Kidney tubule cell (primary cell): ENCODE results near the gene TBC1D22A.
"Not testable (repeated sequence)": the region's sequence is repeated elsewhere in the genome, so short reads cannot be mapped to it uniquely, and the experiment has no call there.

Experiments
- DNase-seq: peaks from one replicate; pipeline ENCODE4 v3.0.0-alpha.2; 2018; ENCODE audit warnings: low spot score

Gene TBC1D22A, protein sequence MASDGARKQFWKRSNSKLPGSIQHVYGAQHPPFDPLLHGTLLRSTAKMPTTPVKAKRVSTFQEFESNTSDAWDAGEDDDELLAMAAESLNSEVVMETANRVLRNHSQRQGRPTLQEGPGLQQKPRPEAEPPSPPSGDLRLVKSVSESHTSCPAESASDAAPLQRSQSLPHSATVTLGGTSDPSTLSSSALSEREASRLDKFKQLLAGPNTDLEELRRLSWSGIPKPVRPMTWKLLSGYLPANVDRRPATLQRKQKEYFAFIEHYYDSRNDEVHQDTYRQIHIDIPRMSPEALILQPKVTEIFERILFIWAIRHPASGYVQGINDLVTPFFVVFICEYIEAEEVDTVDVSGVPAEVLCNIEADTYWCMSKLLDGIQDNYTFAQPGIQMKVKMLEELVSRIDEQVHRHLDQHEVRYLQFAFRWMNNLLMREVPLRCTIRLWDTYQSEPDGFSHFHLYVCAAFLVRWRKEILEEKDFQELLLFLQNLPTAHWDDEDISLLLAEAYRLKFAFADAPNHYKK

DNA sequence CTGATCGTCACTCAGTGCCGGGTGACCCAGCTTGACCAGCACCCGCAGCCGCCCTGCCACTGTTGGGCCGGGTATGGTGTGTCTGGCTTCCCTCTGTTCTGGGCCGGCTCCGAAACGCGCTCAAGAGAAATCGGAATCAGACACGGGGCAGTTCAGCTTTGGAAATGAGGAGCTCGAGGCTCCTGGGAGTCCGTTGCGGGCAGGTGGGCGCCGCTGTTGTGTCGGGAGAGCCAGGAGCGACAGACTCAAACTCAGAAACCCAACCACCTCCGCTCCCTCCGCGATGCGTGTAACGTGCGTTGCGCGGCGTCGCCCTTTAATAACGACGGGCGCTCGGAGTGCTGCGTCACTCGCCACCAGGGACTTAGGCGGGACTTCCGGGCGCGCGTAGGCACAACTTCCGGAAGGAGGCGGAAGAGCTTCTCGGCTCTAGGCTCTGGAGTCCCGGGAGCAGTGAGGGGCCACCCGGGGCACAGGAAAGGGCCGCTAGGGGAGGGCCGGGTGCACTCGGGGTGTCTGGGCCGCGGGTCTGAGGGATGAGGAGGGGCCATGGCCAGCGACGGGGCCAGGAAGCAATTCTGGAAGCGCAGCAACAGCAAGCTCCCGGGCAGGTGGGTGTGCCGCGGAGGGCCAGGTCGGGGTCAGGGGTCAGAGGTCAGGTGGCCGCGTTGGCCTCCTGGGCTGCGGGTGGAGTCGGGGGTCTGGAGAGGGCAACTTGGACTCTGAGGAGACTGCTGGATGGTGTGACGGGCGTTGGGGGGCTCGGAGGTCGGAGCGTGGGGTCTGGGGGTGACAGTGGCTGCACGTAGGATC lies at the start of gene TBC1D22A:
Gene TBC1D22A (plus strand): TSS at position 413 of the 813 bp plus-strand sequence. CDS start 137 bp downstream, at position 550.
- peak; percentile 95 for DNase-seq

DNA sequence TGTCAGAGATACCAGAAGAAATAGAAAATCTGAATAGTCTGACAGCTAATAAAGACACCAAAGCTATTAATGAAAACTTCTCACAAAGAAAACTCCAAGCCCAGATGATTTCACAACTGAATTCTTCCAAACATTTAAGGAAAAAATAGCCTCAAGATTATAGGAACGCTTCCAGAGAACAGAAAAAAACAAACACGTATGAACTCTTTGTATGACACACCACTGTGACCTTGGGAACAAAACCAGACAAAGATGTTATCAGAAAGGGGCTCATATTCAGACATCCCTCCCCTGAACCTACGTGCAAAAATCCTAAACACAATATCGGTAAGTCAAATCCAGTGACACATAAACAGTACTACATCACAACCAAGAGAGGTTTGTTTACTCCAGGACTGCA lies 47.9 kb upstream of the TBC1D22A start:
- no peak for DNase-seq

DNA sequence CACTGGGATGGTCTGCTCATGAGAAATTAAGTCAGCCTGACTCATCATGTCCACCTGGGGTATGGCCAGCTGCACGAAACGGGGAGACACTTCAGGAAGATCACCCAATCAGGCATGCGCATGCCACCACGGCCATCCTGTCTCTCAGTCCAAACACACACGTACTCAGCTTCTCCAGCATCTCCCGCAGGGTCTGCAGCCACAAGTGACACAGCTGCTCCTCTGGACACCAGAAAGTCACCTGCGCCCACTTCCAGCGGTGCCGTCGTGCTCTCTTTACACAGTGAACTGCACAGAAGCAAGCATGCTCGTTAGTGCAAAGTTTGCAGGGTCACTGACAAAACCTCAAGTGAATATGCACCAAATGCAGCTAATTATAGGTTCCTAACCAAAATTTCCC lies 42.5 kb upstream of the TBC1D22A start:
- no peak for DNase-seq

DNA sequence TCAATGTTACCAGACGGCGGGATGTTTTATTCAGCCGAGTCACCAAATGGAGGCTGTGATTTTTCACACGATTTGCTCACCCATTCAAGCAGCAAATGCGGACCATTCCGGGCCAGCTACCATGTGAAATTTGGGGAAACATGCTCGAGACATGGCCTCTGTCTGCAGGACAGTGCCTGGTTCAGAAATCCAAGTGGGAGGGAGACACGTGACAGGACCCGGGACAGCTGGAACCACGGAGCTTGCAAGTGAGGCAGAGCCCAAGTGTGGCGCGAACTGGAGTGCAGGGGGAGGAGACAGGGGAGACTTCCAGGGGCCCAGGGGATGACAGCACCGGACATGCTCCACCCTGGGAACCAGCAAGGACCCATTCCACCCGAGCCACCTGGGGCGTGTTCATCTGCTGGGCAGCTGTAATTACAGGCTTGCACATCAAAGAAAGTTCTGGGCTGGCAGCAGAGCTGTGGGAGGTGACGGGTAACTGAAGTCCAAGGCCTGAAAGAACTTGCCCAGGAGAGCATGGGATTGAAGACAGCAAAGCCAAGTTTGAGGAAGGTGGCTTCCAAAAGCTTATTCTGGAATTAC lies 40.9 kb upstream of the TBC1D22A start:
- DNase-seq, result no peak

DNA sequence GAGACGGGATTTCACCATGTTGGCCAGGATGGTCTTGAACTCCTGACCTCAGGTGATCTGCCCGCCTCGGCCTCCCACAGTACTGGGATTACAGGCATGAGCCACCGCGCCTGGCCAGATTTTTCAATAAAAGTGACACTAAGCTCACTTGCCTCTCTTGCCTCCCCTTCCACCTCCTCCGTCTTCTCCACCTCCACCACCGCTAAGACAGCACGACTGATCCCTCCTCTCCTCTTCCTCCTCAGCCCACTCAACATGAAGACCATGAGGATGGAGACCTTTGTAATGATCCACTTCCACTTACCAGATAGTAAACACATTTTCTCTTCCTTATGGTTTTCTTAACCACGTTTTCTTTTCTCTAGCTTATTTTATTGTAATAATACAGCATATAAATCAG lies 38.6 kb upstream of the TBC1D22A start:
- DNase-seq, result no peak

DNA sequence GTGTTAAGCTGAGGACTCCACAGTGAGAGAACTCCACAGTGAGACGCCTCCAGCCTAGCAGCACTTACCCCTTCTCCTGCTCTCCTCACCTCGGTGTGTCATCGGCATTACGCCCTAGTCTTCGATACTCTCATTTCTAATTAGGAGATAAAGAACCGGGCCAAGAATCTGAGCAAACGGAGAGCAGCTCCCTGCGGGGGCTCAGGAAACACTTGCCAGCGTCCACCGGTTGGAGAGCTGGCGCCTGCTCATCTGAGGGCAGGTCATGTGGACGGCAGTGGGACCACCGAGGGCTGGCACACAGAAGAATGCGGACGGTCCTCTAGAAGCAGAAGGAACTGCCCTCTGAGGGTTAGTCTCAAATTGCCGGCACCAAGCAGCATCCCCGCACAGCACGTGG lies 37.4 kb upstream of the TBC1D22A start:
- DNase-seq, result no peak

DNA sequence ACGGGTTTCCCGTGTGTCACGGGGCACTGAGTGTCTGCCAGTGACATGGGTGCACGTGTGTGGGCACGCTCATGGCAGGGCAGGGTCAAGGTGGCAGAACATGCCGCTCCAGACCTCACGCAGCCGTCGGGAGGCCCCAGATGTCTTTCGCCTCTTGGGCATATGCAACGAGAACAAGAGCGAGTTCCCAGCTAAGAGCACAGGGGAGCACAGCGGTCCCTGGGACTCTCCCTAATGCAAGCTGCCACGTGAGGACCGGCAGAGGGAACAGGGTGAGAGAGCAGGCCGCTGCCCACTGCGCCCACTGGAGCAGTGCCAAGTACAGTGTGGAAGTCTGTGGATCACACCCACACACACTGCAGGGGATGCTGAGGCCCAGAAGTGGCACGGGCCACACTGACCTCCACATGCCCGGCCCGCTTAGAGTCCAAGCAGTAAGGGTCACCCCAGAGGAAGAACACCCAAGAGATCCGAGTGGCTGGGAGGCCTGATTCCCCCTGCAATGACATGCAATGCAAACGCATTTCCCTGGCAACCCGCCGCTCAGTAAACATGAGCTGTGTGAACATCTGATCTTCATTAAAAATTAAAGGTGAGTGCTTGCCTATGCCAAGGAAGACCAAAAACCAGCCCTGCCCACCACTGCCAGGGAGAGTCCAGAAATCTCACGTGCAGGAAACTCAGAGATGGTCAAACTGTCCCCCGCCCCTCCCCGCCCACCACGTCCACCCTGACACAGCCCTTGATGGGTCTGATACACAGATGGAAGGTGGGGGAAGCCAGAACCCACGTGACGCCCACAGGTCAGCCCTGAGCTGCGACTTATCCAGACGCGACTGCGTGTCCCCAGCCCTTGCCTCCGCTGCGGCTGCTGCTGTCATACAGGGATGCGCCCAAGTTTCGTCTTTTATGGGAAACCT lies 36.1 kb upstream of the TBC1D22A start:
- DNase-seq, result no peak

DNA sequence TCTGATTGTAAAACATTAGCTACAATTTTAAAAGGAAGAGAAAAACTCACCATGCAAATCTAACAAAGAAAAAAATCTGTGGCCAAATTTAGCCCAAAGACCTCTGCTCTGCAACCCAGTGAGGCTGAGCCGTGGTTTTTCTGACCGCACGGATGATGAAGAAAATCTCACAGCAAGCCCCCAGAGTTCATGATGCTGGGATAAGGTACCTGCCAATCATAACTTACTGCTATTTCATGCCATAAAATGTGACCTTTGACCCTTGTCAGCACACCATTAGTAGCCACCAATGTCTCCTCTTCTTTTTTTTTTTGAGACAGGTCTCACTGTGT lies 35.5 kb upstream of the TBC1D22A start:
- no peak for DNase-seq

DNA sequence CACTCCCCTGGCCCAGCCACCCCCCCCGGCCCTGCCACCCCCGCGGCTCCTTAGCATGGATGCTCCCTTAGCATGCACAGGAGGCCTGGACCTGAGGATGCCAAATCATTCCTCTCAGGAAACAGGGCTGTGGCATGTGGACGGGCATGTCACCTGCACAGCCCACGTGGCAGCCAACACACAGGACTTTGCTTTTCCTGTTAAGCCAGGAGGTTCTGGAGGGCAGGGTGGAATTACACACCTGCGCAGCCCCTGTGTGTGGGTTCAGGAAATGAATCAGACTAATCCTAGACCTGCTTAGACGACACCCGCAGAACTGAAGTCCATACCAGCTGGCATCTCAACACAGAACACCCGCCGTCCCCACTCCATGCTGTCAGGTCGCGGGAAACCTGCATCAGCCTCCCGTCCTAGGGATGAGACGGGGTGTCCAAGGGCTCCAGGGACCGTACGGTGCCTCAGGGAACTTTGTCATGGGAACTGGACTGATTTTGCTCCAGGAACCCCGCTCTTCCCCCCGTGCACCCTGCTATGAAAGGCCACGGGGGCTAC lies 34.6 kb upstream of the TBC1D22A start:
- DNase-seq, result no peak

DNA sequence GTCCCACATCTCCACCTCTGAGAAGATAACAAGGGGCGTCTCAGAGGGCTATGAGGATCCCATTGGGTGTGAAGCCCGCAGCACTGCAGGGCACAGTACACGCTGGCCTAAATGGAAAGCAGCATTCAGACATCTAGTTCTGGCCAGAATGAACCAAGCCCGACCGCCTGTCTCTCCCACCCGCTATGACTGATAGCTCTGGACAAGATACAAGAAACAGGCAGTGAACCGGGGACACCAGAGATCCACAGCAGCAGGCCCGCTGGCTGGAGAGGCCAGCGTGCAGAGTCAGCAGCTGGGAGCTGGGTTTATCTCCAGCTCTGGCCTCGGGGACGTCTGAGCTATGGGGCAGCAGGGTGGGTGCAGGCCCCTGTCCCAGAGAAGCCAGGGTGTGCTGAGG lies 34.0 kb upstream of the TBC1D22A start:
- DNase-seq, result no peak

DNA sequence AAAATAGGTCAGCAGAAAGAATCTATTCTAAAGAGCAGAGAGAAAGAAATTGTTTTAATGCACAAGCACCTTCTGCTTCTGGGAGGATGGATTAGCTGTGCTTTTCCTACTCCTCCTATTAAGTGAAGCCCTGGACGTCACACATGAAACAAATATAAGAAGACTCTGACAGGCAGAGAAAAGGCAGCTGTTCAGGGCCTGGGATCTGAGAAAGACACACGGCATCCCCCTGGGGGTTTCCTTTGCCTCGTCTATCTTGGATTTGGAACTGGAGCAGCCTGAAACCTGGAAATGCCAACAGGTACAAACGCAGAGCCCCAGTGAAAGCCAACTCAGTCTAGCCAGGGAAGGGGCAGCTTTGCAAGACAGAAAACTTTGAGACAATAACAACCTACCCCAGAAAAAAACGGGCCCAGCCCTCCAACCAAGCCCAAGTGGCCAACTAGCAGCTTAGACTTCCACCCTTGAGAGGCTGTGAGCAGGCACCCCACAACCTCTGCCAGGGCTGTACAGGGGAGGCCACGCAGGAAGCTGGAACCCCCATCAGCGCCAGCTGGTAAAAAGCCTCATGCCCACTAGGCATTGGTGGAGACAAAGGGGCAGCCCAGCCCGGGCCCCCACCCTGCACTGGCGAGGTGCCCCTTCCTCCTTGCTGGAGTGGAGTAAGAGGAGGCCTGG lies 31.7 kb upstream of the TBC1D22A start:
- DNase-seq, result no peak

DNA sequence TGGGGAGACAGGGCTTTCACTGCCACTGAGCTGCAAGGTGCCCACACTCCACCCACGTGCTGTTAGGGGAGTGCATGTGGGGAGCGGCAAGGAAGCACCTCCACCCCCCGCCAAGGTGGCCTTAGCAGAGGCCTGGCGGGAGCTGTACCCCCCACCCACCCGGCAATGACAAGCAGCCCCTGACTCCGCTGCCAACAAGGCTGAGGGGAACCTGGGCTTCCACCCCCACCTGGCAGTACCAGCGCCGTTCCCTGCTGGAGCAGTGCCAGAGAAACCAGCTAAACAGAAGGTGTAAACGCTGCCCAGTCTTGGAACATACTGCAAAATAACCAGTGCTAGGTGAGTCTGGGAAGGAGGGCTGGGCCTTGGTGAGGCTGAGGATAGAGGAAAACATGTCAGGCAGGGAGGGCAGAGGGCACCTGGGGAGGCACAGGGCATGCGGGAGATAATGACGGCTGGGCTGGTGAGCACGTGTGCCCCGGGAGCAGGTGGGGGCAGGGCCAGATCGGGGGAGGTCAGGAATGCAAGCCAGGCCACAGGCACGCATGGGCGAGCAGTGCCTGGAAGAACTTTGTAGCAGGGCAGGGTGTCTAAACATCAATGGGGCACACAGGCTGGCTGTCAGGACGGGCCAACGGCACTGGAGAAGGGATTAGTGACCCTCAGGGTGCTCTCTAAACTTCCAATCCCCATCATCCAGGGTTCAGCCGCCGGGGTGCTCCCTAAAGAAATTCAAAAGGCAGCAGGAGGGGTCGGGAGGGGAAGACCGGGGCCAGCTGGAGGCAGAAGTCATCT lies 31.0 kb upstream of the TBC1D22A start:
- DNase-seq, result peak; percentile 82

DNA sequence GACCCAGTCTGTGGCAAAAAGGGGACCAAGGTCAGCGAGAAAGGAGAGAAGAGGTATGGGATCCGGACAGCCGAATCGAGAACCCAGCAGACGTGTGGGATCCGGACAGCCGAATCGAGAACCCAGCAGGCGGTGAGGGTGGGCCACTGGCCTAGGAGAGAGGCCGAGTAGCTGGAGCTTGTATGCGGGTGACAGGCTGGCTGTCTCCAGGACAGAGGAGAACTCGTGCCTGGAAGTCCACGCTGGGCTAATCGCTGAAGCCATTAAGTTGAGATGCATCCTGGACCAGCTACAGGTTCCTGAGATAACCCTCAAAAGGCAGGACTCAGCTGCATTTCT lies 30.4 kb upstream of the TBC1D22A start:
- no peak for DNase-seq

DNA sequence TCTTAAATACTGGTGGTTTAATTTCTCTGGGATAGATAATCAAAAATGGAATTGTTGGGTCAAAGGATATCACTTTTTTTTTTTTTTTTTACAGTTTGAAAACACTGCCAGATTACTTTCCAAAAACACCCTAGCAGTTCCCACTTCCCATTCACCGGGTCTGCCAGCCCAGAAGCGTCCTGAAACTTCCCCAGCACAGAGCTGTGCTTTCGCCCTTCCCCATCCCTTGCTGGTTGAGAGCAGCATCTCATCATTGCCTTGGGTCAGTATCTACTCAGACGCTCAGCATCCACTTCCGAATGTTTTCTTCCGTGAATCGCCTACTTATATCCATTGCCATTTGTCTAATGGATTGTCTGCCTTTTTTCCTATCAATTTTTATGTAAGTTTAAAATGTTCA lies 29.9 kb upstream of the TBC1D22A start:
- DNase-seq, result no peak

DNA sequence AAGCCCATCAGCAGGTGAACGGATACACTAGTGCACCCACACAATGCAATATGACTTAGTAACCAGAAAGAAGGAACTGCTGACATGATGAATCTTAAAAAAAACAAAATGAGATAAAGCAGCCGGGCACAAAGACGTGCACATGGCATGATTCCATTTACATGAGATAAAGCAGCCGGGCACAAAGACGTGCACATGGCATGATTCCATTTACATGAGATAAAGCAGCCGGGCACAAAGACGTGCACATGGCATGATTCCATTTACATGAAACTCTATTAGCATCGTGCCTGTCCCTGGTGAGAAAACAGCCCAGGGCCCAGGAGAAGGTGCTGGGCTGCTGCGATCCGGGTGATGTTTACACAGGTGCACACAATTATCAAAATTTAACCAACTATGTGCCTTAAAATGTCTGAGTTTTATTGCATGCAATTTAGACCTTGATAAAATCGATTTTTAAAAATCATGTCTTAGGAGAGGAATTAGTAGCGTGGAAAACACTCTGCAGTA lies 28.2 kb upstream of the TBC1D22A start:
- DNase-seq, result not testable (repeated sequence)

DNA sequence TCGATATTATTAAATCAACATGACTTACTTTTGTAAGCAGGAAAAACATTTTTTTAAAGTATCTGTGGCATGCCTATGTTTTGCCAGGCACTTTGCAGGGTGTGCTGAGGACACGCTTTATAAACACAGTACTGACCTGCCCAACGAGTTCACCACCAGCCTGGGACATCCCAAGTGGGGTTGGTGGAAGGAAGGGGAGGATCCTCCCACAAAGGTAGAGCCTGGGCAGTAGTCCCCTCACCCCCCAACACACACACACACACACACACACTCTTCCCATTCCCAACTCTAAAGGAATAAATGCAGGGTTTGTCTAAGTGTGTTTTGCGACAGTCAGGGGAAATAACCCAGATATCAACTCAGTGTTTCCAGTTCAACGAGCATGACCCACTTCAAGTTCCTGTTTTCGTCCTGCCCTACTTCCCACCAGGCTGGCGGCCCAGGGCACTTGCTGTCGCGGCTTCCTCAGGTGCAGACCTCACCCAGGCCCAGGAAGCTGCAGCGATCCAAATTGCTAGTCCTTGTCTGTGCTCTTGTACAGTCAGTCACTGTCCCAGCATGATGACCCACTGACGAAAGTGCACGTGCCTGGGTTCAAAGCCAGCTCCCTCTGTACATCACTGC lies 27.5 kb upstream of the TBC1D22A start:
- DNase-seq, result peak; percentile 67

DNA sequence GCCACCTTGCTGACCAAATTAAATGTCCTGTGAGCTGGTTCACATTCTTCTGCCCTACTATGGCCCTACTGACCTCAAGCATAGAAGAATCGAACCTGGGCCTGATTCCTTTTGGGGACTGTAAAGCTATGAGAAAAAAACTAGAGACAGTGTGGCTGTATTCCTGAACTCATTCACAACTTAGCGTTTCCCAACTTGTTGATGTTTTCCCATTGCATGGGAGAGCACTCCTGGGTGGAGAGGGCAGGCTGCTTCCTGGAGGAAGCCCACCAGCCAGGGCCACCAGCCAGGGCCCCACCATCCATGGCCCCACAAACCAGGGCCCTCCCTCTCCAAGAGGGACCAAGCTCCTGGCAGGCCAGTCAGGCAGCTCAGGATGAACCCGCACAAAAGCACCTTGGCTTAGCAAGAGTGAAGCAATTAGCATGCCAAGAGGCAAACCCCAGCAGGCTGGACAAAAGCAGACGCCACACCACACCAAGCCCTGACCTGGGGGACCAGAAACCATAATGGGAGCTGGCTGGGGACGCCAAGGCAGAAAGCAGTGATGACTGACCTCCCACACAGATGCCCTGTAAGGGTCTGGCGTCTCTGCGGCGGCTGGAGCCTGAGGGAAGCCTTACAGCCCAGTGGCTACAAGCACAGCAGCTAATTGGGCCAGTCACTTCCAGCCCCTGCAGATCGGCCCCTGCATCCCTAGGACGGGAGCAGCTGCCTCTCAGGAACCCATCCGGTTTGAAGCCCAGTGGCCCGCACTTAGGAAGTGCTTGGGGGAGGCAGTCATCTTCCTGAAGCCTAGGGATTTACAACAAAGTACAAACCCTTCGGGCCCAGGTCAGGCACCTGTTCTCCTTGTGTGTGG lies 26.5 kb upstream of the TBC1D22A start:
- no peak for DNase-seq

DNA sequence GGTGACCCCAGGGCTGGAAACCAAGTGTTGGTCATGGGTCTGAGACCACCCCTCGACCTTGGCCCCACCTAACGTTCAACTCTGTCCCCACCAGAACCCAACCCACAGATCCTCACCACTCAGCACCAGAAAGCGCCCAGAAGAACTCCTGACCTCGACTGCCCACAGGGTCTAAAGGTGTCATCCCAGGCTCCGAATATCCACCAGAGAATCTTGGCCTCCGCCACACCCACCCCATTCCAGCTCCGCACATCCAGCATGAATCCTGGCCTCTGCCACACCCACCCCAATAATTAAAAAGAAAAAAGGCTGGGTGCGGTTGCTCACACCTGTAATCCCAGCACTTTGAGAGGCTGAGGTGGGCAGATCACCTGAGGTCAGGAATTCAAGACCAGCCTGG lies 25.7 kb upstream of the TBC1D22A start:
- DNase-seq, result no peak
